GM21786 (cell line): ENCODE measurements around the gene FCGR3B.
"Not testable (repeated sequence)": the region's sequence is repeated elsewhere in the genome, so short reads cannot be mapped to it uniquely, and the experiment has no call there.

ENCODE experiments used
- ATAC-seq: cut with Tn5 transposase; IDR thresholded peaks from one replicate; pipeline ENCODE4 v1.9.1; 2021; ENCODE audit not compliant: unreplicated experiment

FCGR3B gene

GRCh38 chr1:161631076-161631475, at the start of gene FCGR3B:
FCGR3B (minus strand) TSS chr1:161631176; CDS start chr1:161631094, 82 bp downstream.
- no peak for ATAC-seq

GRCh38 chr1:161678500-161678899, 47.5 kb upstream of the FCGR3B start:
- ATAC-seq, result no peak

- no peak for ATAC-seq
Observed at GRCh38 chr1:161676958-161677689, 46.1 kb upstream of the FCGR3B start.

GRCh38 chr1:161676441-161676840, 45.5 kb upstream of the FCGR3B start:
- no peak for ATAC-seq

- ATAC-seq, result not testable (repeated sequence)
Observed at GRCh38 chr1:161674908-161675307, 43.9 kb upstream of the FCGR3B start.

GRCh38 chr1:161674447-161674846, 43.5 kb upstream of the FCGR3B start:
- not testable (repeated sequence) for ATAC-seq

- ATAC-seq, result not testable (repeated sequence)
Observed at GRCh38 chr1:161673437-161673836, 42.5 kb upstream of the FCGR3B start.

- not testable (repeated sequence) for ATAC-seq
Observed at GRCh38 chr1:161671045-161672020, 40.4 kb upstream of the FCGR3B start.

GRCh38 chr1:161664689-161665088, 33.7 kb upstream of the FCGR3B start:
- not testable (repeated sequence) for ATAC-seq

- peak; percentile 18 for ATAC-seq
Observed at GRCh38 chr1:161663569-161663968, 32.6 kb upstream of the FCGR3B start.

- peak; percentile 63 for ATAC-seq
Observed at GRCh38 chr1:161662684-161663339, 31.8 kb upstream of the FCGR3B start, which contains the start of gene FCGR2B. FCGR2B (plus strand) TSS chr1:161663143; CDS start chr1:161663242, 99 bp downstream.

GRCh38 chr1:161661660-161662311, 30.8 kb upstream of the FCGR3B start:
- ATAC-seq, result not testable (repeated sequence)

GRCh38 chr1:161658524-161658923, 27.5 kb upstream of the FCGR3B start:
- ATAC-seq, result not testable (repeated sequence)

- ATAC-seq, result not testable (repeated sequence)
Observed at GRCh38 chr1:161653971-161654370, 23.0 kb upstream of the FCGR3B start.

- not testable (repeated sequence) for ATAC-seq
Observed at GRCh38 chr1:161653541-161653940, 22.6 kb upstream of the FCGR3B start.

GRCh38 chr1:161647507-161648360, 16.8 kb upstream of the FCGR3B start:
- not testable (repeated sequence) for ATAC-seq

GRCh38 chr1:161644855-161645254, 13.9 kb upstream of the FCGR3B start:
- ATAC-seq, result not testable (repeated sequence)

GRCh38 chr1:161643481-161644208, 12.7 kb upstream of the FCGR3B start:
- ATAC-seq, result not testable (repeated sequence)

- not testable (repeated sequence) for ATAC-seq
Observed at GRCh38 chr1:161642697-161643096, 11.7 kb upstream of the FCGR3B start.
